DMS53 (cell line): Measurements from ENCODE around the gene PRKAA1.

Experiments
- DNase-seq: peaks from one replicate; lab custom pipeline; 2025; lab: John Stamatoyannopoulos, UW

PRKAA1 gene

GRCh38 chr5:40798012-40798800 is at the start of gene PRKAA1:
Gene PRKAA1 (minus strand): TSS chr5:40798374. CDS start chr5:40798189, 185 bp downstream.
- peak; percentile 89 for DNase-seq

DNA sequence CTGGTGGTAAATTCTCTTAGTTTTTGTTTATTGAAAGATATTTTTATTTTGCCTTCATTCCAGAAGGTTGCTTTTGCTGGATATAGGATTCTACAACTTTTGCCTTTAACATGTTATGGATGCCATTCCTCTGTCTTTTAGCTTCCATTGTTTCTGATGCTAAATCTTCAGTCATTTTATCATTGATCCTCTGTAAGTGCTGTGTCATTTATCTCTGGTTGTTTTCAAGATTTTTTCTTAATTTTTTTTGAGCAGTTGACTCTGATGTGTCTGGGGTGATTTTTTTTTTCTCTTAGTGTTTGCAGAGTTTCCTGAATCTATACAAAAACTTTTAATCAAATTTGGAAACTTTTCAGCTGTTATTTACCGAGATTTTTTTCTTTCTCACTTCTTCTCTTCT is 49.4 kb upstream of the PRKAA1 start:
- DNase-seq = no peak

DNA sequence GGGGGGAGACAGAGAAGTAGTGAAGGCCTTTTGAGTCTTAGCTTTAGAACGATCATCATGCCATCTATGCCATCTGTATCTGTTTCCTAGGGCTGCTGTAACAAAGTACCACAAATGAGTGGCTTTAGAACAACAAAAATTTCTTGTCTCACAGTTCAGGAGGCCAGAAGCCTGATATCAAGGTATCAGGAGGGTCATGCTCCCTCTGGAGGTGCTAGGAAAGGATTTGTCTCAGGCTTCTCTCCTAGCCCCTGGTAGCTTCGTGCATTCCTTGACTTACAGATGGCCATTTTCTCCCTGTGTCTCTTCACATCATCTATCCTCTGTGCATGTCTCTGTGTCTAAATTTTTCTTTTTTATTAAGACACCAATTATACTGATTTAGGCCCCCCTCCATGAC is 48.2 kb upstream of the PRKAA1 start:
- DNase-seq = no peak

GRCh38 chr5:40844565-40844964 is 46.4 kb upstream of the PRKAA1 start:
- no peak for DNase-seq

GRCh38 chr5:40842351-40842750 is 44.2 kb upstream of the PRKAA1 start:
- no peak for DNase-seq

DNA sequence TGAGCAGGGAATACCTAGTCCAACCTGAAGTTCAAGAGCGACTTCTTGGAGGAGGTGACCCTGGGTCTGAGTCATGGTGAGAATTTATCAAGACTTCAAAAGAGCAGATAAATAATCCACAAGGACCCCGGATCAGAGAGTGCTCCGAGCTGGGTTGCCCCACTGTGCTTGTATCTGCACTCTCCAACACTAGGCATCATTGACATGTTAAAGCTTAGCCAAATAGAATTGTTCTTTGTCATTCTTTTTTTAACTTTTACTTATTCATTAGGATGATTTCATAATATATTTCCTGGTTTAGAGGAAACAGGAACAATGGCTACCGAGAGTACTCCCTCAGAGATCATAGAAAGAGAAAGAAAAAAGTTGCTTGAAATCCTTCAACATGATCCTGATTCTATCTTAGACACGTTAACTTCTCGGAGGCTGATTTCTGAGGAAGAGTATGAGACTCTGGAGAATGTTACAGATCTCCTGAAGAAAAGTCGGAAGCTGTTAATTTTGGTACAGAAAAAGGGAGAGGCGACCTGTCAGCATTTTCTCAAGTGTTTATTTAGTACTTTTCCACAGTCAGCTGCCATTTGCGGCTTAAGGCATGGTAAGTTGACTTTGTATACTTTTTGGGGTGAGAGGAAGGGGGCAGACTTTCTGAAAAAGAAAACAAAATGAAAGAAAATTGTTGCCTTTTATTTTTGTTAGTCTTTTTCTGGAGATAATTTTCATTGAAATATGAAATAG is 43.1 kb upstream of the PRKAA1 start, which contains the start of gene CARD6:
CARD6 (plus strand) TSS at position 300 of the 738 bp plus-strand sequence; CDS start at position 316, 16 bp downstream.
- DNase-seq = peak; percentile 65

DNA sequence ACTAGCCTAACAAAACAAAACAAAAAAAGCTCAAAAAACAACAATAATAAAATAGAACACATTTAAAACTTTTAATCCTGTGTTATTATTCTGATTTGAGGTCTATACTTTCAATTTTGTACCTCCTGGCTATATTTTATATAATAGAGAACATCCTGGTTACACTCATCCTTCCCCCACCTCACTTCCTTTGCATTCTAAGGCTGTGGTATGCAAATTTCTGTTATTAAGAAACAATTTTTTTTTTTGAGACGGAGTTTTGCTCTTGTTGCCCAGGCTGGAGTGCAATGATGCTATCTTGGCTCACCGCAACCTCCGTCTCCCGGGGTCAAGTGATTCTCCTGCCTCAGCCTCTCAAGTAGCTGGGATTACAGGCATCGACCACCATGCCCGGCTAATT is 39.9 kb upstream of the PRKAA1 start:
- DNase-seq = no peak

GRCh38 chr5:40834849-40835787 is 36.9 kb upstream of the PRKAA1 start, which contains the start of gene RPL37:
Gene RPL37 (minus strand): TSS chr5:40835222. CDS start chr5:40835185, 37 bp downstream.
- peak; percentile 97 for DNase-seq

DNA sequence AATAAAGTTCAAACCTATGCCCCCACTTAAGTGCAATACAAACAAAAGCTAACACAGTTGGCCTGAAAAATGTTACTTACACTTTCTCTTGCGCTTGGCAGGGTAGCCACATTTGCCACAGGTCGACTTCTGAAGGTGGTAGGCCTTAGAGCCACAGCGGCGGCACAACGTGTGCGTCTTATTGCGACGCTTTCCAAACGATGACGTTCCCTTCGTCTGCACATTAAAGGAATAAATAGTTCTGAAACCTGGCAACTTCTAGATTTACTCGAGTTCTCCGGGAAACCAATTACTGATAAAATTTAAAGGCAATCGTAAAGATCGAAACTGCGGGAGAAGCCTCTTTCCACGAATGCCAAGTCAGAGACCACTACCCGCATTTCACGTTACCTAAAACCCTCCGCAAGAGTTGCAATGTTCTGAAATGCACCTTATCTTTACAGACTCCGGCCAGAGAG is 36.2 kb upstream of the PRKAA1 start:
- DNase-seq = peak; percentile 45

DNA sequence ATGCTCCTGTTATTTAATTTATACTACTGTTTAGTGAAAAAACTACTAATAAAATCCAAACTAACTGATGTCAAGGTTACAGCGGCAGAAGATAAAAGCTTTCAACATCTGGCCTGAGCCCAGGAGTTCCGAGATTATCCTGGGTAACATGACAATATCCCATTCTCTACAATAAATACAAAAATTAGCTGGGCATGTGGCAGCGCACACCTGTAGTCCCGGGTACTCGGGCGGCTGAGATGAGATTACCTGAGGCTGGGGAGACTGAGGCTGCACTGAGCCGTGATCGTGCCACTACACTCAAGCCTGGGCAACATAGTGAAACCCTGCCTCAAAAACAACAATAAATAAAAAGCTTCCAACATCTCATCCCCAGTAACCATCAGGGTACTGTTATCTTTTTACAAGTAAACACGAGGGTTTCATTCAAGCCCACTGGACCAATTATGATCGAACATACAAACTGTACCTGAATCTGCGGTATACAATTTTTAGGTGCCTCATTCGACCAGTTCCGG is 35.6 kb upstream of the PRKAA1 start:
- peak; percentile 28 for DNase-seq

DNA sequence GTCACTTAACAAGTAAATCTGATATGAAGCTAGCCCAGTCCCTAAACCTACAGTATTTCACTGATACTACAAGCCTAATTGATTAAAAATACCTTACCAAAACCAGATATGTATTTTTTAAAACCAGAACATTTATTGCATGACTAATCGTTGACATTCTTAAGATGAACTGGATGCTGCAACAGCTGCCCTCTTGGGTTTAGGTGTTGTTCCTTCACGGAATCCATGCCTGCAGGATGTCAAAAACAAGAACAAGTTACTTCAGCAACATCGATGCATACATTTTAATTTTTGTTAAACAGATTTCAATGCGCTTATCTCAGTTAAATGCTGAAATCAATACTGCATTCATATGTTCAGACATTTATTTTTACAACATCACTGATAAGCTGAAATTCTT is 34.2 kb upstream of the PRKAA1 start:
- DNase-seq = no peak

DNA sequence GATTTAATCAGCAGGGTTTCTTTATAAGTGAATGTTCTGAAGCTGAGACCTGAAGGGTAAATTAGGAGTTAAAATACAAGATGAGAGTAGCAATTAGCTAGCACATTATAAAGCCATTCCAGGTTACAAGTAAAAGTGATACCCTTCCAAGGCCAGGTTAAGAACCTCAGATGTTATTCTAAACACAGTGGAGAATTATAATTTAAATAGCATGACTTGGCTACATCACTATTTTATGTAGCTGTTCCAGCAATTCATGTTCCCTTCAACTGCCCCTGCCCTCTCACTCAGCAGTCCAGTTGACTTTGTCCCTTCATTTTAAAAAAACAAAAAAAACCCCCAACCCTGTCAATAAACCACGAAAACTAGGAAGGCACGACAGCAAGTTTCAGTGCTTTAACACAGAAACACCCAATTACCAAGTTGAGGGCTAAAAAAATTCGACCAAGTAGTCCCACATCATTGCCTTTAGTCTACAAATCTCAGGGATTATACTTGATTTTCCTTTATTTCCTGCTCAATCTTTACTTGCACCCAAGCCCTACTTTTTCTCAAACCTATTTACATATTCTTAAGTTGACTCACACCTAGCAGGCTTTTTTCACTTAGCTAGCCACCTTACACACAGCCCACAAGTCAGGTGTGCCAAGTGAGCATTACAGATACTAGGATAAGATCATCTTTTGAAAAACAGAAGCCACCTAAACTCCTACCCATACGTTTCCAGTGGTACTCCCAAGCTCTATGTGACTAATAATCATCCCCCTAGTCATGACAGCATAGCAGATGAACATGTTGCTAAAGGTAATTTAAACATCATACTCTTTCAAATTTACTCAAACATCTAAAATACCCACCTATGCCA is 33.4 kb upstream of the PRKAA1 start:
- no peak for DNase-seq

- DNase-seq = no peak
Measured at GRCh38 chr5:40829748-40830533, 31.8 kb upstream of the PRKAA1 start.

DNA sequence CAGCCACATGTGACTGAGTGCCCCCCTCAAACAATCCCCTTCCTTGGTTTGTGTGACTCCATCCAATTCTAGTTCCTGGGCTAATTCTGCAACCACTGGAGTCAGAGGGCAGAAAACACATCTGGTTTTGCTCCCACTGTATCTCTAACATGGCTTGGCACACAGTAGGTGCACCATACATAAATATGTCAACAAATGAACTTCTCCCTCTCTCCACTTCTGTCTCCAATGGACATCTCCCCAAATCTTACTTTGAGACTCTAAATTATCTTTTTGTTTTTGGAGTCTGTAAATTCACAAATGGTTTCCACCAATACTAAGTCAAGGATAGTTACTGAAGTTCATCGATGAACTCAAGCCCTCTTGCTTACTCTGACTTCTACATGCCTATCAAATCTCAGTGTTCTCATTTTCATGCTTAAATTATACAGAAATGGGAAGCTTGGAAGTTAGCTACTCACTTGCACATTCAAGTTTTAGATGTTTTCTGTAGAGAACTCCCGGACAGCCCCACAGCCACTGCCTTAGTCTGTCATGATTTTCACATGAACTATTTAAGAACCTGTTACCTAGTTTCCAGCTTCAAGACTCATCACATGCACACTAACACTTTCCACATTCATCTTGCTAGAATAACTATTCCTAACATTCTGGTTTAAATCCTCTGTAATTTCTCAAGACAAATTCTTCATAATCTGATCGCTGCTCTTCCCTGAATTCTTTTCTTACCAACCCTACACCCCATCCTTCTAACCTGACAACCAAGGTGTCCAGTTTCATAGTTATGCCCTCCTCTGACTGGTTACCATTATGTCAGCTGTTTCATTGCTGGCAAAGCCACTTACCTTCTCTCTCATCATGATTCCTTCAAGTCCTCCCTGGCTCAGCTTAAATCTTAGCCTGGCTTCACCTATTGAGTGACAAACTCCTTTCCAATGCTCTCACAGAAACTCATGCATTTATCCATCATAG is 30.8 kb upstream of the PRKAA1 start:
- DNase-seq = peak; percentile 20

DNA sequence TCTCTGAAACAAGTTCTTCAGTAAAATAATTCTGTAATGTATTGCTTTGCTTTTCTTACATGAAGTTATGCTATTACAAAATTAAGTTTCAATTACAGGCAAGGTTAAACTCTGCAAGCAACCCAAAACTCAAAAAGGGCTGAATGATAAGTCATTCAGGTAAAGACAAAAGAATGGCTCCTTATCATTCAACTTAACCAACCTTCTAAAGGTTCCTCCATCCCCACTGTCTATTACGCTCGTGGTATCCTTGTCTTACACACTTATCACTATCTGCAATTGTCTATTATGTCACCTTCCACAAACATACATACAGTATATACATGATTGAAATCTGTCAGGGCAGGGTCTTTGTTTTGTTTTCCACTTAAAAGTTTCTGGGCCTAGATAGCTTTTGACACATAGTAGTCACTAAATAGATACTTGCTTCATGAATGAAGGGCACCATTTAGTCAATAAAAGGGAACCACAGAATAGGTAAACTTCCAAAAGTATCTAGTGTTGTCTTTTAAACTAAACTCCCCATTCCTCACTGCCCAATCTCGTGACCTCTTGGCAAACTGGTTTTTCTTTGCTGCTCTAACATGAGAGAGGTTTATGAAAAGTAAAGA is 30.0 kb upstream of the PRKAA1 start:
- peak; percentile 31 for DNase-seq

- DNase-seq = no peak
Measured at GRCh38 chr5:40827188-40827977, 29.2 kb upstream of the PRKAA1 start.

- DNase-seq = peak; percentile 8
Measured at GRCh38 chr5:40826489-40827187, 28.5 kb upstream of the PRKAA1 start.
